ENCODE results near the gene PCDHA5. TPM values are rescaled to one million over a fixed set of nuclear protein-coding genes. Genes with fewer than 3 reads are reported as not detected.
"Not testable (repeated sequence)": the region's sequence is repeated elsewhere in the genome, so short reads cannot be mapped to it uniquely, and the experiment has no call there.

The PCDHA5 gene
- total RNA-seq, 1 donor from 2014 or later, result not detected

GRCh38 chr5:140835622-140836510 lies 14.5 kb downstream of the PCDHA5 start:
- peaks cover 81% of the 10 kb centered on the region for H3K27me3 ChIP-seq (ENCODE audit: low read depth)
- intact Hi-C loops (cut with micrococcal nuclease), result no loop called here
- peaks cover 50% of the 10 kb centered on the region for H3K9me3 ChIP-seq (replicated peaks)
- H3K27ac ChIP-seq (replicated peaks), result no peak overlapping the region
- H3K36me3 ChIP-seq, result no peaks in the 10 kb centered on the region
- no peaks in the 10 kb centered on the region for H3K4me1 ChIP-seq
- H3K4me3 ChIP-seq, result no peak overlapping the region
- TF ChIP-seq CTCF (IDR thresholded peaks at IDR 0.05; ENCODE audit: borderline replicate concordance), result no peak
- no peak for DNase-seq

GRCh38 chr5:140840978-140841962 lies 19.9 kb downstream of the PCDHA5 start, which contains the start of gene PCDHA8:
Gene PCDHA8 (plus strand): TSS chr5:140841187. CDS start chr5:140841322, 135 bp downstream.
- Histone ChIP-seq H3K9me3 (replicated peaks) (peaks cover 53% of the 10 kb centered on the region), H3K4me3 (no peak within 1 kb of the TSS), H3K27ac (replicated peaks) (no peak within 1 kb of the TSS), H3K36me3 (no peaks in the 10 kb centered on the region), H3K27me3 (ENCODE audit: low read depth) (peaks cover 57% of the 10 kb centered on the region), H3K4me1 (no peaks in the 10 kb centered on the region)
- intact Hi-C loops (cut with micrococcal nuclease), result no loop called here
- no peak for TF ChIP-seq CTCF (IDR thresholded peaks at IDR 0.05; ENCODE audit: borderline replicate concordance)
- DNase-seq, result no peak

- no peak overlapping the region for H3K4me3 ChIP-seq
- peaks cover 52% of the 10 kb centered on the region for H3K9me3 ChIP-seq (replicated peaks)
- H3K27me3 ChIP-seq (ENCODE audit: low read depth), result peaks cover 62% of the 10 kb centered on the region
These were observed 21.7 kb downstream of the PCDHA5 start for GRCh38 chr5:140842798-140843733.

GRCh38 chr5:140848139-140849102 lies 27.0 kb downstream of the PCDHA5 start, which contains the start of gene PCDHA9:
Gene PCDHA9 (plus strand): TSS chr5:140848382. CDS start chr5:140848496, 114 bp downstream.
- H3K27ac ChIP-seq (replicated peaks); H3K4me3 ChIP-seq; DNase-seq; intact Hi-C loops (cut with micrococcal nuclease); H3K4me1 ChIP-seq; H3K36me3 ChIP-seq: not testable (repeated sequence)
- Histone ChIP-seq H3K27me3 (ENCODE audit: low read depth) (peaks cover 67% of the 10 kb centered on the region), H3K9me3 (replicated peaks) (peaks cover 47% of the 10 kb centered on the region)

More at GRCh38 chr5:140842798-140843733, 21.7 kb downstream of the PCDHA5 start:
- no peaks in the 10 kb centered on the region for H3K4me1 ChIP-seq
- no peak overlapping the region for H3K27ac ChIP-seq (replicated peaks)
- intact Hi-C loops (cut with micrococcal nuclease), result no loop called here
- DNase-seq, result no peak
- H3K36me3 ChIP-seq, result no peaks in the 10 kb centered on the region
- no peak for TF ChIP-seq CTCF (IDR thresholded peaks at IDR 0.05; ENCODE audit: borderline replicate concordance)

- H3K36me3 ChIP-seq; intact Hi-C loops (cut with micrococcal nuclease); H3K27ac ChIP-seq (replicated peaks); H3K4me3 ChIP-seq; DNase-seq; H3K4me1 ChIP-seq: not testable (repeated sequence)
- Histone ChIP-seq H3K27me3 (ENCODE audit: low read depth) (peaks cover 70% of the 10 kb centered on the region), H3K9me3 (replicated peaks) (peaks cover 38% of the 10 kb centered on the region)
These were observed 28.6 kb downstream of the PCDHA5 start for GRCh38 chr5:140849831-140850634.

All from left ventricle myocardium inferior (tissue), 1 donor.